Kidney (tissue), 14 donors: ENCODE data around the gene PTPRF. TPM values are rescaled to one million over a fixed set of nuclear protein-coding genes. Genes with fewer than 3 reads are reported as not detected.

Experiments
- DNase-seq, 5 donors: peaks; one replicate each; pipeline ENCODE4 v3.0.0-alpha.2; 2013 to 2020
- FAIRE-seq: peaks from 2 replicates; lab custom pipeline; 2012; peaks lifted over from hg19 to GRCh38; lab: Jason Lieb, UNC
- H3K27ac ChIP-seq, 2 donors: one replicate each; pipeline ENCODE4 v1.7.0; 2013; ENCODE audit warnings: low read depth in 2 of 2, low read length in 2 of 2, inconsistent platforms in 1 of 2
- H3K27me3 ChIP-seq: one replicate; pipeline ENCODE4 v1.7.1; 2013; ENCODE audit warnings: low read length, inconsistent platforms; ENCODE audit not compliant: control insufficient read depth, insufficient read depth
- H3K36me3 ChIP-seq, 3 donors: one replicate each; pipeline versions ENCODE4 v1.7.0 to v1.7.1; 2013; ENCODE audit warnings: low read length in 3 of 3, control low read depth in 1 of 3, inconsistent platforms in 1 of 3; ENCODE audit not compliant: insufficient read depth in 3 of 3, control insufficient read depth in 2 of 3
- H3K4me1 ChIP-seq, 3 donors: one replicate each; pipeline versions ENCODE4 v1.7.0 to v1.7.1; 2013; ENCODE audit warnings: low read length in 3 of 3, inconsistent platforms in 1 of 3, low read depth in 1 of 3; ENCODE audit not compliant: control insufficient read depth in 2 of 3, insufficient read depth in 2 of 3
- H3K4me3 ChIP-seq, 3 donors: one replicate each; pipeline versions ENCODE4 v1.7.0 to v1.8.1; 2013; ENCODE audit warnings: low read length in 3 of 3, control low read depth in 1 of 3, inconsistent platforms in 1 of 3
- H3K9ac ChIP-seq, 3 donors: one replicate each; pipeline versions ENCODE4 v1.7.0 to v1.7.1; 2013; ENCODE audit warnings: low read length in 3 of 3, control low read depth in 1 of 3, inconsistent platforms in 1 of 3
- H3K9me3 ChIP-seq, 3 donors: one replicate each; pipeline versions ENCODE4 v1.7.0 to v1.7.1; 2013; ENCODE audit warnings: low read length in 3 of 3, control low read depth in 1 of 3, inconsistent platforms in 1 of 3; ENCODE audit not compliant: control insufficient read depth in 2 of 3, insufficient read depth in 1 of 3
- intact Hi-C: fragments of 100-400 bp; cut with DNase I; formaldehyde crosslinking; loops from one replicate; pipeline ENCODE4 v1.11.1; 2022
- polyA plus RNA-seq: library from polyadenylated mRNA; stranded (reverse); fragments of 350-450 nt; fragmentation: Illumina TruSeq; extraction: RNeasy Lipid Tissue Mini Kit (QIAGEN cat#74804); gene quantifications from one replicate; pipeline ENCODE4 v1.2.3, GENCODE V29; 2014; ENCODE audit warnings: low read depth, low replicate concordance; ENCODE audit not compliant: insufficient read depth
- total RNA-seq: library from RNA; stranded (reverse); fragmentation: NEBNext Ultra II Directional; extraction: Animal tissue kit (Norgen Biotek cat#: 25700); gene quantifications from one replicate; pipeline ENCODE4 v1.2.1, GENCODE V29; 2021
- TF ChIP-seq, protein P1 (sequence below): IDR thresholded peaks from 3 replicates; pipeline ENCODE4 v1.5.1; 2012; ENCODE audit warnings: mild to moderate bottlenecking, moderate library complexity, borderline replicate concordance; ENCODE audit not compliant: insufficient read depth; ENCODE audit errors: extremely low read depth
- donor health status: control.
- donor health status: control.
- donor health status: control.
- donor health status: control.
- donor health status: control.
- donor health status: DM: yes; HTN: yes; CAD: no.
- donor health status: Normal renal cell carcinoma (clear cell type).

Gene PTPRF
- total and polyA plus RNA-seq, 2 donors from 2014 or later: 39.5 to 197 TPM

GRCh38 chr1:43622901-43623780 is 92.5 kb downstream of the PTPRF start:
- H3K36me3 ChIP-seq: peaks cover 2 to 13% (median 12%) of the 10 kb centered on the region in 3 donors
- TF ChIP-seq, protein P1, sequence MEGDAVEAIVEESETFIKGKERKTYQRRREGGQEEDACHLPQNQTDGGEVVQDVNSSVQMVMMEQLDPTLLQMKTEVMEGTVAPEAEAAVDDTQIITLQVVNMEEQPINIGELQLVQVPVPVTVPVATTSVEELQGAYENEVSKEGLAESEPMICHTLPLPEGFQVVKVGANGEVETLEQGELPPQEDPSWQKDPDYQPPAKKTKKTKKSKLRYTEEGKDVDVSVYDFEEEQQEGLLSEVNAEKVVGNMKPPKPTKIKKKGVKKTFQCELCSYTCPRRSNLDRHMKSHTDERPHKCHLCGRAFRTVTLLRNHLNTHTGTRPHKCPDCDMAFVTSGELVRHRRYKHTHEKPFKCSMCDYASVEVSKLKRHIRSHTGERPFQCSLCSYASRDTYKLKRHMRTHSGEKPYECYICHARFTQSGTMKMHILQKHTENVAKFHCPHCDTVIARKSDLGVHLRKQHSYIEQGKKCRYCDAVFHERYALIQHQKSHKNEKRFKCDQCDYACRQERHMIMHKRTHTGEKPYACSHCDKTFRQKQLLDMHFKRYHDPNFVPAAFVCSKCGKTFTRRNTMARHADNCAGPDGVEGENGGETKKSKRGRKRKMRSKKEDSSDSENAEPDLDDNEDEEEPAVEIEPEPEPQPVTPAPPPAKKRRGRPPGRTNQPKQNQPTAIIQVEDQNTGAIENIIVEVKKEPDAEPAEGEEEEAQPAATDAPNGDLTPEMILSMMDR: no peak
- FAIRE-seq: no peak

GRCh38 chr1:43625063-43625780 is 94.5 kb downstream of the PTPRF start:
- TF ChIP-seq, protein P1: no peak
- Histone ChIP-seq H3K9me3 (no peaks in the 10 kb centered on the region), H3K36me3 (peaks cover 2 to 10% (median 7%) of the 10 kb centered on the region in 3 donors), H3K4me3 (no peak overlapping the region), H3K4me1 (no peaks in the 10 kb centered on the region), H3K27me3 (no peaks in the 10 kb centered on the region), H3K27ac (no peak overlapping the region), H3K9ac (no peak overlapping the region)
- DNase-seq (peak in 1 of 5 donors; percentile 43), FAIRE-seq (no peak)
- intact Hi-C loops: no loop called here

More at GRCh38 chr1:43622901-43623780, 92.5 kb downstream of the PTPRF start:
- intact Hi-C loops: no loop called here
- no peak overlapping the region for H3K27ac ChIP-seq
- DNase-seq: peak in 1 of 5 donors; percentile 18
- no peaks in the 10 kb centered on the region for H3K4me1 ChIP-seq
- H3K4me3 ChIP-seq: no peak overlapping the region
- no peak overlapping the region for H3K9ac ChIP-seq
- no peaks in the 10 kb centered on the region for H3K27me3 ChIP-seq
- H3K9me3 ChIP-seq: no peaks in the 10 kb centered on the region

DNA sequence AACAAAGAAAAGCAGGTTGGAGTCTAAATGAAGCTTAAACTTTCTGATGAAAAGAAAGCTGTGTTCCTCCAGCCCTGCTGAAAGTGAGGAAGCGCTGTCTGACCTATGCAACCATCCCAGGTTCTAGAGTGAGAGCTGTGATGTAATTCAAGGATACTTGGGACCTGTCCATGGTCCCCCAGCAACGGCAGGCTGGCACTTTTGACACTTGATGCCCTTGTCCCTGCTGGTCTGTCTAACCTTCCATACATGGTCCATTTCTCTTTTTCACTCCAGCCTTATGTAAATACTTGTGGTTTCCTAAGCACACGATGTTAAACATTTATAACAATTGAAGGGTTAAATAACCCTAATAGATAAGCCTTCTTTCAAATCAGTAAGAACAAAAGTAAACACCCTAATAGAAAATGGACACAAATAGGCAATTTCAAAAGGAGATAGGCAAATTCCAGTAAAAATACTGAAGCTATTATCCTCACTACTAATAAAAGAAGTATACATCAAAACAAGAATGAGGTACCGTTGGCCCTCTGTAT is 101.5 kb downstream of the PTPRF start:
- no peaks in the 10 kb centered on the region for H3K27me3 ChIP-seq
- intact Hi-C loops: no loop called here
- no peak for FAIRE-seq

More for the DNA sequence above, 101.5 kb downstream of the PTPRF start:
- H3K4me3 ChIP-seq: no peak overlapping the region
- TF ChIP-seq, protein P1: no peak
- no peaks in the 10 kb centered on the region for H3K4me1 ChIP-seq
- no peak overlapping the region for H3K27ac ChIP-seq
- H3K36me3 ChIP-seq: no peaks in the 10 kb centered on the region
- H3K9ac ChIP-seq: no peak overlapping the region
- no peaks in the 10 kb centered on the region for H3K9me3 ChIP-seq
- peak in 2 of 5 donors; percentile 17 for DNase-seq
